IPS DF 4.7 (cell line): ENCODE results near the gene NUB1.

Source experiments
- DNase-seq: peaks from one replicate; pipeline ENCODE4 v3.0.0-alpha.2; 2013; ENCODE audit warnings: low spot score; ENCODE audit errors: extremely low read depth

The NUB1 gene

DNA sequence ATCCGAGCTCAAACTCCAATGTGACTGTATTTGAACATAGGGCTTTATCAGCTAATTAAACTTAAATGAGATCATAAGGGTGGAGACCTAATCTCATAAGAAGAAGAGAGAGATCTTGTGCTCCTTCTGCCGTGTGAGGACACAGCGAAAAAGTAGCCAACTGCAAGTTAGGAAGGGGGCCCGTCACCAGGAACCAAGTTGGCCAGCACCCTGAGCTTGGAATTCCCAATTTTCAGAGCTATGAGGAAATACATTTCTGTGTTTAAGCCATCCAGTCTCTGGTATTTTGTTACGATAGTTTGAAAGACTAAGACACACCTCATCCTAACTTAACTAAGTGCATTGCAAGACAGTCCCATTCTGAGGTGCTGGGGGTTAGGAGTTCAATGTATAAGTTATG, 82.3 kb downstream of the NUB1 start:
- DNase-seq: no peak

DNA sequence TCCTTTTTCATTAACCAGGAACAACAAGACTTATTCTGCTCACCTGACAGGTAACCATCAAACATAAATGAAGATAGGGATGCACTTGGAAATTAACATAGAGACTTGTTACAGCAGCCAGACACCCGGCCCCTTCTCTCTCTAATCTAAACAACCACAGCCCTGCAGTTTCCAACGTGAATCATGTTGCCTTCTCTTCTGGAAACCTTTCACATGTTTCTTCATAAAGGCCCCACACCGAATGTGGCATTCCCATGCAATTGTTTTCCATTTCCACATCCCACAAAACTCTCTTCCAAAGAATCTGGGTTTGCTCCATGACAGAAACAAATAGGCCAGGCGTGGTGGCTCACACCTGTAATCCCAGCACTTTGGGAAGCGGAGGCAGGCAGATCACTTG, 83.2 kb downstream of the NUB1 start:
- no peak for DNase-seq

DNA sequence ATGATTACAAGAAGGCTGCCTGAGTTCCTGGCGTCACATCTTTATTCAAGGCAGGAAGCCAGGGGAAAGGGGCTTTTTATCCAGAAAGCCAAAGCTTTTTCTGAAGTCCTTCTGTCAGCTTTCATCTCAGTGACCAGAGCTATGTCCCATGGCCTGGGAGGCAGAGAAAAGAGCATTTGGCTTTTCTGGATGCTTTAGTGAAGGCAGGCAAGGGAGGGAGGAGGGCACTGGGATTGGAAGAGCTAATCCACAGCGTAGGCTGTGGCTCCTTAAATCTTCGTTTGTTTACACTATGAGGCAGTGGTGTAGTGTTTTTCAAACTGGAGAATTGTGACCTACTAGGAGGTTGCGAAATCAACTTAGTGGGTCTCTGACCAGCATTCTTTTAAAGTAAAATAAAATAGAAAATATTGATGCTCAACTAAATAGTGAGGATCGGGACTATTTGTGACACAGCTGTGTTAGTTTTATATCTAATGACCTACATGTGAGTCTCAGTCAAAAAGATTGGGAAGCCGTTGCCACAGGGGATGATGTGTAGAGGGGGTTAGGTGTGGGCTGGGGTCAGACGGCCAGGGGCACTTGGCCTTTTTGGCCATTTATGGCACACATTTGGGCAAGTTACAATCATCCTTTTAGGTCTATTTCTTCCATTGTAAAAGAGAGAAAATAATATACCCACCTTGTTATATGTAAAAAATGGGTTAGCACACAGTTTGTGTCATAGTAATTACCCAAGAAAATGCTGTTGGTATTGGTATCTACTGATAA, 84.2 kb downstream of the NUB1 start:
- no peak for DNase-seq

DNA sequence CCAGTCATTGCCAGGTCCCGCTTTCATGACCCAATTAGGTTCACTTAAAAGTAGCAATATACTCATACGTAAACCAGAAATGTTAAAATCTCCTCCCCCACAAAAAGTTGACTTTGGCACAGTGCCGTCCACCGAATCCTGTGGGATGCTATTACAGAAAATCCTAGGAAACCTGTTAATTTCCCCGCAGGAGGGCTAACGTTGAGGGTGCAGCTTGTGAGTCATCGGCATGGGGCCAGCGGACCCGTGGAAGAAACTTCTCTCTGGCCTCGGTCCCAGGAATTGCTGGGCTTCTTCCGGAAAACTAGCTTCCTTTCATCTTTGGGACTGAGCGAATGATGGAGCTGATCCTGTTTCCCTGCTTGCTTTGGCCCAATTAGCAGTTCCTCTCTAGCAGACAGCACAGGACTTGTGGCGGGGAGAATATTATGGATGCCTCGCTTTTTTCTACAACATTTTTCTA, 84.9 kb downstream of the NUB1 start:
- no peak for DNase-seq

DNA sequence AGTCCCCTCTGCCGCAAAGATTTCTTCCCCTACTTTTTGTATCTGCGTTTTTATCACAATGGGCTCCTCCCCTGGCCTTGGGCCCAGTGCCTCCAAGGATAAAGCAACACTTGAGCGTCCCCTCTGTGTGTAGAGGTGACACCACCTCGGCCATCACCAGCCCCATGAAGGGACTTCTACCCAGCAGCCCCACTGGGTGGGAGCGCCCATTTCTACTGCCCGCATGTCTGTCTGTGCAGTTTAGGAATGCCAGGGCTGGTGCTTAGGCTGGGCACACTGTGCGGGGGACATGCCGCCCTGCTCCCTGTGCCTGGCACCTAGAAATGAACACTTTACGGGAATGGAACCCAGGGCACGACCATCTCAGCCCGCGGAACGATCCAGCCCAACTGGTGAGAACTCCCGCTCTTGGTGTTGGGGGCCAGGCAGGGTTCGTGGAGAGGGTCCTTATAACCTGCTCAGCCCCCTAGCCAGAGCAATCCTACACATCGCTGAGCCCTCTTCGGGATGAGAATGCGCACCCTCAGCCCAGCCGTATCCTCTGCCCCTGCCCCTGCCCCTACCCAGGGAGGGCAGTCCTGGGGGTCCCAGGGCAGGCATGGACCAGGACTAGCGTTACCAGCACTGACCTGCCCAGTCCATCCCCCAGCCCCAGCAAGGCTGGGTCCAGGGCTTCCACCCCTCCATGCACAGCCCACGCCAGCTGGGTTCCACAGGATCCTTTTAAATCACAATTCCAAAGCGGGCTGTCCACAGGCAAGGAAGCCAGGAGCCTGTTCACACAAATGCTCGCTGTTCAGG, 85.5 kb downstream of the NUB1 start:
- DNase-seq: no peak

DNA sequence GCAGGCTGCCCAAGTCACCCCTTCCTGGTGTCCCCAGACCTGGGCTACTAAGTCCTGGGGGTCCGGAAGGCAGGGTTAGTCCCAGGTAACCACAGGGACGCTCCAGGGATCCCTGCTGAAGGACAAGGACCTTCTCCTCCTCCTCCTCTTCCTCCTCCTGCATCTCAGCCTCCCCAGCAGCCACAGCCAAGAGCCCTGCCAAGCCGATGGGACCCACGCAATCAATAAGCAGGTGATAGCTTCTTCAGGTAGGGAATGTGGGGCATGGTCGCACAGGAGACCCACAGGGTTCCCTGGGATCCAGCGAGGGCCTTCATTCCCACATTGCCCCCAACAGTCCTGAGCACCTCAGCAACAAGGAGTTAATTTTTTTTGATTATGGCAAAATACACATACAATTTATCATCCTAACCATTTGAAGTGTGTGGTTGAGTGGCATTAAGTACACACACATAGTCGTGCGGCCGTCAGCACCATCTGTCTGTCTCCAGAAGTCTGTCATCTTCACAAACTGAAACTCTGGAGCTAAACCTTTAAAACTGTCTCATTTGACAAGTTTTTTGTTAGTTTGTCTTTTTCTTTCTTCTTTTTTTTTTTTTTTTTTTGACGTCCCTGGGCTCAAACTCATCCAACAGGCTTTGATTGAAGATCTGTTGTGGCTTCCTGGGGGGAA, 86.2 kb downstream of the NUB1 start:
- no peak for DNase-seq
